HepG2 (cell line): ENCODE results near the gene GIMAP8. TPM values are rescaled to one million over a fixed set of nuclear protein-coding genes. Genes with fewer than 3 reads are reported as not detected.

Experiments used
- KDM4B ChIP-seq: sonication (generic); formaldehyde crosslinking; IDR thresholded peaks from 2 replicates; pipeline ENCODE4 v1.4.0; 2020; ENCODE audit warnings: missing genetic modification reagents
- KLF12 ChIP-seq: sonication (generic); formaldehyde crosslinking; IDR thresholded peaks from 2 replicates; pipeline ENCODE4 v1.4.0; 2020; ENCODE audit warnings: missing genetic modification reagents, borderline replicate concordance
- MED1 ChIP-seq: sonication (generic); formaldehyde crosslinking; IDR thresholded peaks from 2 replicates; pipeline ENCODE4 v1.4.0; 2020; ENCODE audit warnings: missing genetic modification reagents
- NFE2L1 ChIP-seq: sonication (generic); formaldehyde crosslinking; IDR thresholded peaks from 2 replicates; pipeline ENCODE4 v1.4.0; 2020; ENCODE audit warnings: missing genetic modification reagents, mild to moderate bottlenecking, borderline replicate concordance
- PCBP1 ChIP-seq: fragments of 200-400 bp; formaldehyde crosslinking; IDR thresholded peaks from 2 replicates; pipeline ENCODE4 v1.6.1; 2017; ENCODE audit warnings: mild to moderate bottlenecking, low read depth, low read length, borderline replicate concordance
- PCBP2 ChIP-seq: fragments of 200-400 bp; formaldehyde crosslinking; optimal IDR thresholded peaks from 2 replicates; pipeline ENCODE3; 2018; ENCODE audit warnings: low read length, low read depth; ENCODE audit not compliant: poor library complexity, severe bottlenecking
- POLR2G ChIP-seq: fragments of 200-400 bp; formaldehyde crosslinking; IDR thresholded peaks from 2 replicates; pipeline ENCODE4 v1.6.1; 2018; ENCODE audit warnings: mild to moderate bottlenecking, low read depth, low read length, moderate library complexity
- SAFB2 ChIP-seq: sonication (generic); formaldehyde crosslinking; IDR thresholded peaks from 2 replicates; pipeline ENCODE4 v1.5.1; 2020; ENCODE audit warnings: missing genetic modification reagents, low read depth, mild to moderate bottlenecking, borderline replicate concordance
- SALL2 ChIP-seq: sonication (generic); formaldehyde crosslinking; IDR thresholded peaks from 2 replicates; pipeline ENCODE4 v1.8.1; 2023; ENCODE audit warnings: mild to moderate bottlenecking, missing genetic modification reagents, inconsistent platforms
- SNAPC2 ChIP-seq: sonication (generic); formaldehyde crosslinking; IDR thresholded peaks from 2 replicates; pipeline ENCODE4 v1.8.1; 2022; ENCODE audit warnings: mild to moderate bottlenecking, missing genetic modification reagents
- TCF7 ChIP-seq: sonication (generic); IDR thresholded peaks from 2 replicates; pipeline ENCODE4 v1.6.1; 2016; ENCODE audit warnings: antibody characterized with exemption, low read depth
- U2AF1 ChIP-seq: fragments of 200-400 bp; formaldehyde crosslinking; optimal IDR thresholded peaks from 2 replicates; pipeline ENCODE3; 2017; ENCODE audit warnings: mild to moderate bottlenecking, low read depth, low read length
- ZBTB20 ChIP-seq: sonication (generic); formaldehyde crosslinking; IDR thresholded peaks from 2 replicates; pipeline ENCODE4 v1.8.1; 2023; ENCODE audit warnings: missing genetic modification reagents, low read depth, mild to moderate bottlenecking, borderline replicate concordance
- ZFP36 ChIP-seq: fragments of 150-350 bp; IDR thresholded peaks from 2 replicates; pipeline ENCODE4 v1.6.1; 2018; ENCODE audit warnings: borderline replicate concordance, low read length, low read depth; ENCODE audit not compliant: partially characterized antibody
- ZNF256 ChIP-seq: sonication (generic); formaldehyde crosslinking; conservative IDR thresholded peaks from 2 replicates; pipeline ENCODE4 v1.4.0; 2020; ENCODE audit warnings: missing genetic modification reagents
- ZNF331 ChIP-seq: sonication (generic); formaldehyde crosslinking; IDR thresholded peaks from 2 replicates; pipeline ENCODE4 v1.4.0; 2020; ENCODE audit warnings: missing genetic modification reagents
- ZNF781 ChIP-seq: sonication (generic); formaldehyde crosslinking; IDR thresholded peaks from 2 replicates; pipeline ENCODE4 v1.5.1; 2020; ENCODE audit warnings: borderline replicate concordance, mild to moderate bottlenecking, missing genetic modification reagents; ENCODE audit errors: not compliant biosample characterization
- ZNF891 ChIP-seq: sonication (generic); formaldehyde crosslinking; IDR thresholded peaks from 2 replicates; pipeline ENCODE4 v1.5.0; 2020; ENCODE audit warnings: mild to moderate bottlenecking, missing genetic modification reagents
- ZSCAN21 ChIP-seq: sonication (generic); formaldehyde crosslinking; IDR thresholded peaks from 2 replicates; pipeline ENCODE4 v1.8.0; 2022; ENCODE audit warnings: mild to moderate bottlenecking, missing genetic modification reagents, moderate library complexity, borderline replicate concordance
- polyA plus RNA-seq, 8 experiments: library from polyadenylated mRNA; depleted of rRNA in 3 of 8; stranded (reverse) in 7 of 8; unstranded in 1 of 8; fragments of >200 nt; fragmentation: Illumina TruSeq in 4 of 8; extraction: Trizol in 4 of 8; gene quantifications; 2 replicates each; pipeline versions ENCODE4 v1.2.1 to v1.2.3, GENCODE V29; 2011 to 2016; ENCODE audit warnings: low read depth in 4 of 8, missing spikeins in 1 of 8, mixed read lengths in 1 of 8; ENCODE audit not compliant: insufficient read depth in 1 of 8
- total RNA-seq, 5 experiments: library from RNA; depleted of rRNA; stranded (reverse); fragments of >200 nt; fragmentation: Illumina TruSeq; extraction: Trizol; gene quantifications; 2 replicates each; pipeline ENCODE4 v1.2.3, GENCODE V29; 2016; ENCODE audit warnings: low read depth in 1 of 5
- TF ChIP-seq, protein P1 (sequence below): IDR thresholded peaks from 2 replicates; pipeline ENCODE4 v1.6.1; 2016; ENCODE audit warnings: missing compliant biosample characterization, missing genetic modification reagents, borderline replicate concordance
- TF ChIP-seq, protein P2 (sequence below): IDR thresholded peaks from 2 replicates; pipeline ENCODE4 v1.6.1; 2016; ENCODE audit warnings: missing compliant biosample characterization, missing genetic modification reagents, borderline replicate concordance
- TF ChIP-seq, protein P3 (sequence below): fragments of 450-650 bp; IDR thresholded peaks from 2 replicates; pipeline ENCODE4 v1.6.1; 2016

Gene GIMAP8
- total and polyA plus RNA-seq, 2 of the 13 experiments (the other 11 are each of a cell fraction or from before 2014, with no cell fraction given), result not detected

DNA sequence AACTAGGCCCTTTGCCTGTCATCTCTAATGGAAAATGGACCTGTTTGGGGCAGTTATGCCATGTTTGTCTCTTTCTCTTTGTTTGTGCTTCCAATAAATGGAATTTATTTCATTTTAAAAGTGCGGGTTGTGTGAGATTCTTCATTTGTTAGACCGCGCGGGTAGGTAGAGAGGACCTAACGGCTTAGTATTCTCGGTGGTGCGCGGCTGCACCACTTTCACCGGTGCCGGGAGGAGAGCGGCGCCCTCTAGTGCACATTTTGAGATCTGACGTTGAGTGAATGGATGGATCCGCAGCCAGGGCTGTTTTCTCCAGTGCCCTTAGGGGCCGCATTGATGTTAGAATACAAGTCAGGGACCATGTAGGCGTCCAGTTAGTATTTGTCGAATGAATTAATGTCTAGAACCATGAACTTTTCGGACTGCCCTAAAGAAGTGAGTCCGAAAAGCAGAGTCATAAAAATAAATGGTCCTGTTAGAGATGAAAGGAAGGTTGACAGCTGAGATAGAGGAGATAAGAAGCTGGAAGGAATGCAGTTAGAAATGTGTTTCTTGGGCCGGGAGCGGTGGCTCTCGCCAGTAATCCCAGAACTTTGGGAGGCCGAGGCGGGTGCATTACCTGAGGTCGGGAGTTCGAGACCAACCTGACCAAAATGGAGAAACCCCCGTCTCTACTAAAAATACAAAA, 29.3 kb upstream of the GIMAP8 start (continued):
- TF ChIP-seq PCBP1, result no peak
- no peak for TF ChIP-seq ZFP36
- TF ChIP-seq SAFB2, result no peak
- TF ChIP-seq KLF12, result no peak
- no peak for TF ChIP-seq ZNF256 (CRISPR knock-in tag)
- no peak for TF ChIP-seq POLR2G
- TF ChIP-seq ZSCAN21, result no peak
- no peak for TF ChIP-seq TCF7
- 0 out of 2 replicates have a peak, but pooled peaks have one; percentile 18 for TF ChIP-seq MED1
- no peak for TF ChIP-seq SALL2 (CRISPR knock-in tag)
- TF ChIP-seq ZNF891 (CRISPR knock-in tag), result no peak
- no peak for TF ChIP-seq KDM4B
- TF ChIP-seq NFE2L1 (CRISPR knock-in tag), result no peak
- TF ChIP-seq ZNF331 (CRISPR knock-in tag), result peak; percentile 60
- TF ChIP-seq, protein P1, sequence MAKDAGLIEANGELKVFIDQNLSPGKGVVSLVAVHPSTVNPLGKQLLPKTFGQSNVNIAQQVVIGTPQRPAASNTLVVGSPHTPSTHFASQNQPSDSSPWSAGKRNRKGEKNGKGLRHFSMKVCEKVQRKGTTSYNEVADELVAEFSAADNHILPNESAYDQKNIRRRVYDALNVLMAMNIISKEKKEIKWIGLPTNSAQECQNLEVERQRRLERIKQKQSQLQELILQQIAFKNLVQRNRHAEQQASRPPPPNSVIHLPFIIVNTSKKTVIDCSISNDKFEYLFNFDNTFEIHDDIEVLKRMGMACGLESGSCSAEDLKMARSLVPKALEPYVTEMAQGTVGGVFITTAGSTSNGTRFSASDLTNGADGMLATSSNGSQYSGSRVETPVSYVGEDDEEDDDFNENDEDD (CRISPR knock-in tag), result no peak
- TF ChIP-seq, protein P2, sequence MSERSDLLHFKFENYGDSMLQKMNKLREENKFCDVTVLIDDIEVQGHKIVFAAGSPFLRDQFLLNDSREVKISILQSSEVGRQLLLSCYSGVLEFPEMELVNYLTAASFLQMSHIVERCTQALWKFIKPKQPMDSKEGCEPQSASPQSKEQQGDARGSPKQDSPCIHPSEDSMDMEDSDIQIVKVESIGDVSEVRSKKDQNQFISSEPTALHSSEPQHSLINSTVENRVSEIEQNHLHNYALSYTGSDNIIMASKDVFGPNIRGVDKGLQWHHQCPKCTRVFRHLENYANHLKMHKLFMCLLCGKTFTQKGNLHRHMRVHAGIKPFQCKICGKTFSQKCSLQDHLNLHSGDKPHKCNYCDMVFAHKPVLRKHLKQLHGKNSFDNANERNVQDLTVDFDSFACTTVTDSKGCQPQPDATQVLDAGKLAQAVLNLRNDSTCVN (CRISPR knock-in tag), result no peak; the same call in 1 of the 2 replicates
- TF ChIP-seq SNAPC2 (CRISPR knock-in tag), result no peak
- TF ChIP-seq PCBP2, result no peak
- TF ChIP-seq ZNF781 (CRISPR knock-in tag), result no peak
- TF ChIP-seq, protein P3, sequence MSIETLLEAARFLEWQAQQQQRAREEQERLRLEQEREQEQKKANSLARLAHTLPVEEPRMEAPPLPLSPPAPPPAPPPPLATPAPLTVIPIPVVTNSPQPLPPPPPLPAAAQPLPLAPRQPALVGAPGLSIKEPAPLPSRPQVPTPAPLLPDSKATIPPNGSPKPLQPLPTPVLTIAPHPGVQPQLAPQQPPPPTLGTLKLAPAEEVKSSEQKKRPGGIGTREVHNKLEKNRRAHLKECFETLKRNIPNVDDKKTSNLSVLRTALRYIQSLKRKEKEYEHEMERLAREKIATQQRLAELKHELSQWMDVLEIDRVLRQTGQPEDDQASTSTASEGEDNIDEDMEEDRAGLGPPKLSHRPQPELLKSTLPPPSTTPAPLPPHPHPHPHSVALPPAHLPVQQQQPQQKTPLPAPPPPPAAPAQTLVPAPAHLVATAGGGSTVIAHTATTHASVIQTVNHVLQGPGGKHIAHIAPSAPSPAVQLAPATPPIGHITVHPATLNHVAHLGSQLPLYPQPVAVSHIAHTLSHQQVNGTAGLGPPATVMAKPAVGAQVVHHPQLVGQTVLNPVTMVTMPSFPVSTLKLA, result no peak
- no peak for TF ChIP-seq ZBTB20
- TF ChIP-seq U2AF1, result no peak
